GM12878 (cell line): Measurements from ENCODE around the gene LRRC27. TPM values are rescaled to one million over a fixed set of nuclear protein-coding genes. Genes with fewer than 3 reads are reported as not detected.

Source experiments
- ATF7 ChIP-seq: fragments of 450-650 bp; IDR thresholded peaks from 2 replicates; pipeline ENCODE4 v1.6.1; 2016; ENCODE audit warnings: low read depth, mild to moderate bottlenecking
- CHD2 ChIP-seq: IDR thresholded peaks from 2 replicates; pipeline ENCODE4 v1.6.1; 2011; ENCODE audit warnings: low read depth, low read length, improper control_type of control experiment, borderline replicate concordance
- HSF1 ChIP-seq: fragments of 150-350 bp; IDR thresholded peaks from 2 replicates; pipeline ENCODE4 v1.6.1; 2014; ENCODE audit warnings: mild to moderate bottlenecking, low read depth, low read length
- JUNB ChIP-seq: IDR thresholded peaks from 2 replicates; pipeline ENCODE4 v1.6.1; 2016; ENCODE audit warnings: antibody characterized with exemption, mild to moderate bottlenecking
- KAT2A ChIP-seq: conservative IDR thresholded peaks from 2 replicates; pipeline ENCODE4 v1.6.1; 2011; ENCODE audit warnings: low read depth, low read length; ENCODE audit not compliant: control insufficient read depth
- MEF2A ChIP-seq: IDR thresholded peaks from 2 replicates; pipeline ENCODE4 v1.6.1; 2011; ENCODE audit warnings: low read depth, mild to moderate bottlenecking, low read length, moderate library complexity; ENCODE audit not compliant: insufficient read depth
- MYC ChIP-seq: IDR thresholded peaks from 2 replicates; pipeline ENCODE4 v1.6.1; 2011; ENCODE audit warnings: mild to moderate bottlenecking, low read length, moderate library complexity, inconsistent platforms; ENCODE audit not compliant: insufficient read depth, insufficient replicate concordance, insufficient read length, severe bottlenecking
- NFIC ChIP-seq: IDR thresholded peaks from 2 replicates; pipeline ENCODE4 v1.6.1; 2012; ENCODE audit warnings: low read depth, mild to moderate bottlenecking, inconsistent platforms, low read length, moderate library complexity
- NFYB ChIP-seq: IDR thresholded peaks from 2 replicates; pipeline ENCODE4 v1.6.1; 2011; ENCODE audit warnings: low read depth, mild to moderate bottlenecking, low read length, improper control_type of control experiment, moderate library complexity; ENCODE audit not compliant: insufficient read depth
- PML ChIP-seq: IDR thresholded peaks from 2 replicates; pipeline ENCODE4 v1.6.1; 2012; ENCODE audit warnings: low read length, inconsistent platforms
- RELA ChIP-seq: fragments of 450-650 bp; IDR thresholded peaks from 2 replicates; pipeline ENCODE4 v1.8.0; 2014; ENCODE audit warnings: borderline replicate concordance; ENCODE audit not compliant: partially characterized antibody
- SRF ChIP-seq, 2 experiments: IDR thresholded peaks; 2 replicates each; pipeline ENCODE4 v1.6.1; 2011; ENCODE audit warnings: low read depth in 2 of 2, low read length in 2 of 2, mild to moderate bottlenecking in 1 of 2, moderate library complexity in 1 of 2
- TCF3 ChIP-seq: IDR thresholded peaks from 2 replicates; pipeline ENCODE4 v1.6.1; 2012; ENCODE audit warnings: low read depth, mild to moderate bottlenecking, low read length, borderline replicate concordance; ENCODE audit not compliant: insufficient read depth
- TCF7 ChIP-seq: IDR thresholded peaks from 2 replicates; pipeline ENCODE4 v1.6.1; 2014; ENCODE audit warnings: antibody characterized with exemption, borderline replicate concordance
- YBX1 ChIP-seq: fragments of 450-650 bp; IDR thresholded peaks from 2 replicates; pipeline ENCODE4 v1.6.1; 2016; ENCODE audit warnings: antibody characterized with exemption
- polyA plus RNA-seq, 11 experiments: library from polyadenylated mRNA; depleted of rRNA in 4 of 11; unstranded in 6 of 11; stranded (reverse) in 5 of 11; fragments of >200 nt; fragmentation: Nextera tagmentation in 4 of 11; fragmentation: Illumina TruSeq in 1 of 11; extraction: Ambion mirVana in 4 of 11; extraction: Trizol in 1 of 11; gene quantifications; 1 replicate in 1 of 11; 2 replicates in 10 of 11; pipeline versions ENCODE4 v1.2.1 to v1.2.3, GENCODE V29; 2011 to 2016; ENCODE audit warnings: inconsistent platforms in 2 of 11, missing spikeins in 2 of 11, low read depth in 1 of 11
- total RNA-seq, 4 experiments: library from RNA; depleted of rRNA in 3 of 4; stranded (reverse); fragments of >200 nt in 3 of 4; fragmentation: Illumina TruSeq in 1 of 4; extraction: Trizol in 1 of 4; gene quantifications; 2 replicates each; pipeline versions ENCODE4 v1.2.1 to v1.2.3, GENCODE V29; 2013 to 2021

The LRRC27 gene
- total and polyA plus RNA-seq, 10 of the 15 experiments (the other 5 are each of a cell fraction or from before 2014, with no cell fraction given): 0.48 to 6.9 (median 4.7) TPM

DNA sequence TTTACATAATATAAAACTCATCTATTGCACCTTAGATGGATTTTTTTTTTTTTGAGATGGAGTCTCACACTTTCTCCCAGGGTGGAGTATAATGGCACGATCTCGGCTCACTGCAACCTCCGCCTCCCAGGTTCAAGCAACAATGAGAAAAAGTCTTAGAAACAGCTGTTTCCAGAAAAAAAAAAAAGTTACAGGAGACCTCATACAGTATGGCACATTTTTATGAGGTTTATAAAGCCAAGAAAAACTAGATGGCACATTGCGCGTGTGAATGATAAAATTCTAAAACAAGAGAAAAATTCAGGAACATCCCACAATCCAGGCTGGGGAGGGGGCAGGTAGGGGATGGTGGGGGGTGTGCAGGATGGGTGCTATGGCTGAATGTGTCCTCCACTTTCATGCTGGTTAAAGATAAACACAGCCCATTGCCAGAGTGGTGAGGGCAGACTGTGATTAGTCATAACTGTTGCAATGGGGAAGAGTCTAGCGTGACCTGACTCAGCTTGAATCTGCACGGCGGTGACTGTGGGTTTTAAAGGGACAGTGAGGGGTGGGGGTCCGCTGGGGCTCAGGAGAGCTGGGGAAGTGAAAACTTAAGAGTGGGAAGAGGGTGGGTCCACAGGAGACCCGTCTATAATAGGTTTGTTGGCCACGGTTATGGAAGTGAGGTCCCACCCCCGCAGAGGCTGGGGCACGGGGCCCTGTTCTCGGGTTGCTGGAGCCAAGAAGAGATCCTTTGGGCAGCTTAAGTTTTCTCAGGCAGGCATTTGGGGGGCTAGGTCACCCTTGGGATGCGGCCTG is 11.9 kb upstream of the LRRC27 start (continued):
- TF ChIP-seq MYC (no peak), CHD2 (no peak), ATF7 (peak; percentile 53), RELA (no peak), TCF7 (no peak), NFYB (no peak), PML (0 out of 2 replicates have a peak, but pooled peaks have one; percentile 37), YBX1 (no peak), HSF1 (no peak), KAT2A (no peak), MEF2A (peak; percentile 86), TCF3 (peak; percentile 86; the same call in 1 of the 2 replicates), SRF (IDR thresholded peaks at IDR 0.05; ENCODE audit: low read depth in 2 of 2, low read length in 2 of 2) (0 out of 4 replicates have a peak, but pooled peaks of 1 of the 2 experiments have one; percentile 35), JUNB (peak; percentile 96), NFIC (peak; percentile 91)
